K562 (cell line): ENCODE measurements around the gene CAPN3. TPM values are rescaled to one million over a fixed set of nuclear protein-coding genes. Genes with fewer than 3 reads are reported as not detected.

ENCODE experiments used
- ATAC-seq: fragments of 200-7000 bp; cut with Tn5 transposase; 3 replicates; pipeline ENCODE4 v1.9.1; 2020; ENCODE audit warnings: moderate library complexity
- BruUV-seq: library from RNA; stranded (reverse); fragments of 400-500 nt; replicated peaks from 2 replicates; lab custom pipeline; 2021; lab: Mats Ljungman, UMichigan
- CTCF ChIA-PET: fragments of 300-600 bp; formaldehyde crosslinking; extraction: SDS; loops from one replicate; lab custom pipeline; 2021; ENCODE audit warnings: low intra/inter-chr PET ratio; lab: Yijun Ruan, JAX
- POLR2A ChIA-PET: fragments of 300-600, 350-650 bp; sonication (Branson Sonifier 250); formaldehyde crosslinking; extraction: SDS; loops from one replicate; lab custom pipeline; 2021; ENCODE audit warnings: antibody characterized with exemption, inconsistent platforms; lab: Yijun Ruan, JAX
- DNase-seq, 4 experiments: peaks; one replicate each; pipeline versions ENCODE4 v3.0.0 to v3.0.0-alpha.2; 2011 to 2018; ENCODE audit warnings: low spot score in 3 of 4, mixed read lengths in 3 of 4; ENCODE audit errors: extremely low read depth in 1 of 4
- FAIRE-seq: peaks from 2 replicates; lab custom pipeline; 2011; peaks lifted over from hg19 to GRCh38; lab: Jason Lieb, UNC
- H2AFZ ChIP-seq: 2 replicates; pipeline ENCODE4 v1.6.0; 2011; ENCODE audit warnings: low read depth, low read length, control low read depth, inconsistent platforms
- H3K27ac ChIP-seq: fragments of 200-600 bp; 3 replicates; pipeline ENCODE4 v1.8.0; 2011; ENCODE audit warnings: low read depth, mild to moderate bottlenecking, control low read depth, inconsistent platforms, low read length, moderate library complexity, mixed read lengths; ENCODE audit errors: extremely low read depth
- H3K27me3 ChIP-seq, 2 experiments: fragments of 300-600 bp in 1 of 2; 2 replicates in 1 of 2; 3 replicates in 1 of 2; pipeline versions ENCODE4 v1.6.0 to v1.8.0; 2011; ENCODE audit warnings: inconsistent platforms in 2 of 2, low read length in 2 of 2, mild to moderate bottlenecking in 1 of 2, mixed read lengths in 1 of 2, moderate library complexity in 1 of 2; ENCODE audit not compliant: control insufficient read depth in 2 of 2, insufficient read depth in 2 of 2
- H3K36me3 ChIP-seq: fragments of 300-600 bp; 3 replicates; pipeline ENCODE4 v1.8.0; 2011; ENCODE audit warnings: mild to moderate bottlenecking, low read length, inconsistent platforms; ENCODE audit not compliant: control insufficient read depth, insufficient read depth
- H3K4me1 ChIP-seq, 2 experiments: fragments of 200-600 bp in 1 of 2; replicated peaks in 1 of 2; 2 replicates in 1 of 2; 3 replicates in 1 of 2; pipeline versions ENCODE4 v1.5.1 to v1.8.0; 2011; ENCODE audit warnings: inconsistent platforms in 2 of 2, low read length in 2 of 2, mild to moderate bottlenecking in 1 of 2, mixed read lengths in 1 of 2, moderate library complexity in 1 of 2; ENCODE audit not compliant: control insufficient read depth in 2 of 2, insufficient read depth in 2 of 2
- H3K4me2 ChIP-seq: 2 replicates; pipeline ENCODE4 v1.6.1; 2011; ENCODE audit warnings: low read length, control low read depth, inconsistent platforms, mixed read lengths; ENCODE audit not compliant: insufficient read depth
- H3K4me3 ChIP-seq: fragments of 200-600 bp; sonication (generic), shearing (Covaris generic); 2 replicates; pipeline ENCODE4 v1.5.1; 2016; ENCODE audit warnings: control low read depth, inconsistent platforms
- H3K79me2 ChIP-seq: fragments of 200-600 bp; 3 replicates; pipeline ENCODE4 v1.8.0; 2011; ENCODE audit warnings: low read length, inconsistent platforms; ENCODE audit not compliant: control insufficient read depth, insufficient read depth
- H3K9ac ChIP-seq, 2 experiments: 2 replicates each; pipeline versions ENCODE4 v1.6.0 to v1.6.1; 2011; ENCODE audit warnings: low read depth in 2 of 2, low read length in 2 of 2, control low read depth in 1 of 2, inconsistent platforms in 1 of 2, mild to moderate bottlenecking in 1 of 2, mixed read lengths in 1 of 2; ENCODE audit not compliant: insufficient read depth in 1 of 2
- H3K9me1 ChIP-seq: one replicate; pipeline ENCODE4 v1.6.0; 2011; ENCODE audit warnings: inconsistent platforms, mild to moderate bottlenecking, low read length, moderate library complexity; ENCODE audit not compliant: control insufficient read depth, insufficient read depth
- H3K9me3 ChIP-seq: replicated peaks from 2 replicates; pipeline ENCODE4 v1.5.1; 2011; ENCODE audit warnings: low read depth, low read length, inconsistent platforms; ENCODE audit not compliant: control insufficient read depth, insufficient read depth
- H4K20me1 ChIP-seq: replicated peaks from 2 replicates; pipeline ENCODE4 v1.6.1; 2011; ENCODE audit warnings: low read length, inconsistent platforms, mixed read lengths; ENCODE audit not compliant: control insufficient read depth, insufficient read depth
- CHD2 ChIP-seq: IDR thresholded peaks from 2 replicates; pipeline ENCODE4 v1.6.1; 2011; ENCODE audit warnings: low read depth, low read length
- CHD4 ChIP-seq: fragments of 200-600 bp; sonication (generic); IDR thresholded peaks from 3 replicates; pipeline ENCODE4 v1.6.1; 2012; ENCODE audit warnings: low read depth, mild to moderate bottlenecking, mixed read lengths, low read length, inconsistent platforms; ENCODE audit not compliant: insufficient read depth, insufficient replicate concordance, poor library complexity, severe bottlenecking
- FOS ChIP-seq: IDR thresholded peaks from 3 replicates; pipeline ENCODE4 v1.6.1; 2011; ENCODE audit not compliant: insufficient read length; ENCODE audit errors: extremely low read depth
- HNRNPUL1 ChIP-seq: fragments of 200-400 bp; formaldehyde crosslinking; IDR thresholded peaks from 2 replicates; pipeline ENCODE4 v1.6.1; 2017; ENCODE audit warnings: low read length
- THRA ChIP-seq: fragments of 450-650 bp; IDR thresholded peaks from 2 replicates; pipeline ENCODE4 v1.6.1; 2017; ENCODE audit warnings: mild to moderate bottlenecking, moderate library complexity
- ZNF174 ChIP-seq: fragments of 250-450 bp; sonication (Bioruptor Pico); IDR thresholded peaks from 2 replicates; pipeline ENCODE4 v1.4.0; 2020; ENCODE audit warnings: mild to moderate bottlenecking
- WGBS: fragments of 100-300 bp; shearing (Covaris generic); methylation state at CpG from one replicate; pipeline ENCODE4 v1.1.6; 2016; ENCODE audit warnings: low coverage, mixed read lengths; ENCODE audit not compliant: insufficient coverage; ENCODE audit errors: missing lambda C conversion rate; 5-methylcytosine and 5-hydroxymethylcytosine counted together
- in situ Hi-C: fragments of 300-500 bp; cut with MboI; formaldehyde crosslinking; loops from 4 replicates; pipeline ENCODE4 v1.15.0; 2018; ENCODE audit warnings: inconsistent platforms, mixed read lengths
- intact Hi-C: fragments of 100-400 bp; cut with micrococcal nuclease; formaldehyde crosslinking; loops from 2 replicates; pipeline ENCODE4 v1.14.2; 2022
- polyA plus RNA-seq, 8 experiments: library from polyadenylated mRNA; depleted of rRNA in 4 of 8; stranded (reverse) in 5 of 8; unstranded in 3 of 8; fragments of >200 nt; fragmentation: Nextera tagmentation in 2 of 8; fragmentation: Illumina TruSeq in 1 of 8; extraction: Ambion mirVana in 2 of 8; extraction: Trizol in 1 of 8; gene quantifications; 2 replicates each; pipeline versions ENCODE4 v1.2.1 to v1.2.3, GENCODE V29; 2011 to 2014; ENCODE audit warnings: inconsistent platforms in 1 of 8, missing spikeins in 1 of 8
- total RNA-seq, 7 experiments: library from RNA; depleted of rRNA in 6 of 7; stranded (reverse); fragments of >200 nt in 6 of 7; fragmentation: Illumina TruSeq in 2 of 7; extraction: Trizol in 2 of 7; gene quantifications; 2 replicates each; pipeline versions ENCODE4 v1.2.1 to v1.2.3, GENCODE V29; 2011 to 2021; ENCODE audit warnings: low replicate concordance in 1 of 7
- TF ChIP-seq, protein P1 (sequence below): sonication (generic); formaldehyde crosslinking; IDR thresholded peaks from 2 replicates; pipeline ENCODE4 v1.8.0; 2023; ENCODE audit warnings: mild to moderate bottlenecking, missing genetic modification reagents
- TF ChIP-seq, protein P2 (sequence below): IDR thresholded peaks from 2 replicates; pipeline ENCODE4 v1.6.1; 2011; ENCODE audit warnings: borderline replicate concordance, low read depth, mild to moderate bottlenecking, moderate library complexity, low read length; ENCODE audit not compliant: insufficient read depth, poor library complexity, severe bottlenecking
- TF ChIP-seq, protein P3 (sequence below): sonication (generic); formaldehyde crosslinking; IDR thresholded peaks from 2 replicates; pipeline ENCODE4 v1.8.0; 2022; ENCODE audit warnings: mild to moderate bottlenecking, missing genetic modification reagents
- TF ChIP-seq, protein P4 (sequence below): sonication (generic); formaldehyde crosslinking; IDR thresholded peaks from 2 replicates; pipeline ENCODE4 v1.8.1; 2022; ENCODE audit warnings: missing genetic modification reagents

CAPN3 gene
- total and polyA plus RNA-seq, 9 of the 15 experiments (the other 6 are each of a cell fraction or from before 2014, with no cell fraction given): 0.03 to 0.34 (median 0.20) TPM; not detected in 2

- TF ChIP-seq, protein P1, sequence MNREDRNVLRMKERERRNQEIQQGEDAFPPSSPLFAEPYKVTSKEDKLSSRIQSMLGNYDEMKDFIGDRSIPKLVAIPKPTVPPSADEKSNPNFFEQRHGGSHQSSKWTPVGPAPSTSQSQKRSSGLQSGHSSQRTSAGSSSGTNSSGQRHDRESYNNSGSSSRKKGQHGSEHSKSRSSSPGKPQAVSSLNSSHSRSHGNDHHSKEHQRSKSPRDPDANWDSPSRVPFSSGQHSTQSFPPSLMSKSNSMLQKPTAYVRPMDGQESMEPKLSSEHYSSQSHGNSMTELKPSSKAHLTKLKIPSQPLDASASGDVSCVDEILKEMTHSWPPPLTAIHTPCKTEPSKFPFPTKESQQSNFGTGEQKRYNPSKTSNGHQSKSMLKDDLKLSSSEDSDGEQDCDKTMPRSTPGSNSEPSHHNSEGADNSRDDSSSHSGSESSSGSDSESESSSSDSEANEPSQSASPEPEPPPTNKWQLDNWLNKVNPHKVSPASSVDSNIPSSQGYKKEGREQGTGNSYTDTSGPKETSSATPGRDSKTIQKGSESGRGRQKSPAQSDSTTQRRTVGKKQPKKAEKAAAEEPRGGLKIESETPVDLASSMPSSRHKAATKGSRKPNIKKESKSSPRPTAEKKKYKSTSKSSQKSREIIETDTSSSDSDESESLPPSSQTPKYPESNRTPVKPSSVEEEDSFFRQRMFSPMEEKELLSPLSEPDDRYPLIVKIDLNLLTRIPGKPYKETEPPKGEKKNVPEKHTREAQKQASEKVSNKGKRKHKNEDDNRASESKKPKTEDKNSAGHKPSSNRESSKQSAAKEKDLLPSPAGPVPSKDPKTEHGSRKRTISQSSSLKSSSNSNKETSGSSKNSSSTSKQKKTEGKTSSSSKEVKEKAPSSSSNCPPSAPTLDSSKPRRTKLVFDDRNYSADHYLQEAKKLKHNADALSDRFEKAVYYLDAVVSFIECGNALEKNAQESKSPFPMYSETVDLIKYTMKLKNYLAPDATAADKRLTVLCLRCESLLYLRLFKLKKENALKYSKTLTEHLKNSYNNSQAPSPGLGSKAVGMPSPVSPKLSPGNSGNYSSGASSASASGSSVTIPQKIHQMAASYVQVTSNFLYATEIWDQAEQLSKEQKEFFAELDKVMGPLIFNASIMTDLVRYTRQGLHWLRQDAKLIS (CRISPR knock-in tag): no peak
- TF ChIP-seq, protein P2, sequence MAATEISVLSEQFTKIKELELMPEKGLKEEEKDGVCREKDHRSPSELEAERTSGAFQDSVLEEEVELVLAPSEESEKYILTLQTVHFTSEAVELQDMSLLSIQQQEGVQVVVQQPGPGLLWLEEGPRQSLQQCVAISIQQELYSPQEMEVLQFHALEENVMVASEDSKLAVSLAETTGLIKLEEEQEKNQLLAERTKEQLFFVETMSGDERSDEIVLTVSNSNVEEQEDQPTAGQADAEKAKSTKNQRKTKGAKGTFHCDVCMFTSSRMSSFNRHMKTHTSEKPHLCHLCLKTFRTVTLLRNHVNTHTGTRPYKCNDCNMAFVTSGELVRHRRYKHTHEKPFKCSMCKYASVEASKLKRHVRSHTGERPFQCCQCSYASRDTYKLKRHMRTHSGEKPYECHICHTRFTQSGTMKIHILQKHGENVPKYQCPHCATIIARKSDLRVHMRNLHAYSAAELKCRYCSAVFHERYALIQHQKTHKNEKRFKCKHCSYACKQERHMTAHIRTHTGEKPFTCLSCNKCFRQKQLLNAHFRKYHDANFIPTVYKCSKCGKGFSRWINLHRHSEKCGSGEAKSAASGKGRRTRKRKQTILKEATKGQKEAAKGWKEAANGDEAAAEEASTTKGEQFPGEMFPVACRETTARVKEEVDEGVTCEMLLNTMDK: no peak
Measured at GRCh38 chr15:42413920-42414319, 54.6 kb downstream of the CAPN3 start (continued).

GRCh38 chr15:42419369-42419768, 60.1 kb downstream of the CAPN3 start:
- Histone ChIP-seq H3K79me2 (no peaks in the 10 kb centered on the region), H3K4me2 (no peak overlapping the region), H3K4me3 (no peak overlapping the region), H4K20me1 (no peaks in the 10 kb centered on the region), H3K36me3 (peaks cover 76% of the 10 kb centered on the region), H3K27ac (no peak overlapping the region), H3K9ac (no peak overlapping the region), H3K27me3 (no peaks in the 10 kb centered on the region), H2AFZ (no peak overlapping the region), H3K9me1 (peaks cover under 1% of the 10 kb centered on the region), H3K4me1 (no peaks in the 10 kb centered on the region), H3K9me3 (no peaks in the 10 kb centered on the region)
- intact Hi-C loops (no loop called here), in situ Hi-C loops (no loop called here)
- no peak for ATAC-seq
- ChIA-PET POLR2A (interaction anchor here (0.6 to 0.8 kb wide), 2 partner anchors 13 to 47 kb away, joined by 3 read pairs; no protein-coding TSS in a partner anchor), CTCF (no interaction called here)
- no peak for FAIRE-seq
- no peak for DNase-seq
- 90% methylated on average over 7 of the region's 7 CpGs for WGBS
- BruUV-seq: no TSS peak
- no peak for TF ChIP-seq HNRNPUL1
- TF ChIP-seq ZNF174 (CRISPR knock-in tag): no peak
- TF ChIP-seq, protein P3, sequence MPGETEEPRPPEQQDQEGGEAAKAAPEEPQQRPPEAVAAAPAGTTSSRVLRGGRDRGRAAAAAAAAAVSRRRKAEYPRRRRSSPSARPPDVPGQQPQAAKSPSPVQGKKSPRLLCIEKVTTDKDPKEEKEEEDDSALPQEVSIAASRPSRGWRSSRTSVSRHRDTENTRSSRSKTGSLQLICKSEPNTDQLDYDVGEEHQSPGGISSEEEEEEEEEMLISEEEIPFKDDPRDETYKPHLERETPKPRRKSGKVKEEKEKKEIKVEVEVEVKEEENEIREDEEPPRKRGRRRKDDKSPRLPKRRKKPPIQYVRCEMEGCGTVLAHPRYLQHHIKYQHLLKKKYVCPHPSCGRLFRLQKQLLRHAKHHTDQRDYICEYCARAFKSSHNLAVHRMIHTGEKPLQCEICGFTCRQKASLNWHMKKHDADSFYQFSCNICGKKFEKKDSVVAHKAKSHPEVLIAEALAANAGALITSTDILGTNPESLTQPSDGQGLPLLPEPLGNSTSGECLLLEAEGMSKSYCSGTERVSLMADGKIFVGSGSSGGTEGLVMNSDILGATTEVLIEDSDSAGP: no peak
- TF ChIP-seq, protein P4, sequence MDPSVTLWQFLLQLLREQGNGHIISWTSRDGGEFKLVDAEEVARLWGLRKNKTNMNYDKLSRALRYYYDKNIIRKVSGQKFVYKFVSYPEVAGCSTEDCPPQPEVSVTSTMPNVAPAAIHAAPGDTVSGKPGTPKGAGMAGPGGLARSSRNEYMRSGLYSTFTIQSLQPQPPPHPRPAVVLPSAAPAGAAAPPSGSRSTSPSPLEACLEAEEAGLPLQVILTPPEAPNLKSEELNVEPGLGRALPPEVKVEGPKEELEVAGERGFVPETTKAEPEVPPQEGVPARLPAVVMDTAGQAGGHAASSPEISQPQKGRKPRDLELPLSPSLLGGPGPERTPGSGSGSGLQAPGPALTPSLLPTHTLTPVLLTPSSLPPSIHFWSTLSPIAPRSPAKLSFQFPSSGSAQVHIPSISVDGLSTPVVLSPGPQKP (CRISPR knock-in tag): no peak
- TF ChIP-seq THRA: no peak
- TF ChIP-seq CHD2: no peak
- no peak for TF ChIP-seq CHD4
- TF ChIP-seq FOS: no peak
